Measurements from ENCODE around the gene ZNF366.
A peak's percentile ranks its signal among the peaks of the same experiment; 100 is the strongest.

ZNF366 gene

DNA sequence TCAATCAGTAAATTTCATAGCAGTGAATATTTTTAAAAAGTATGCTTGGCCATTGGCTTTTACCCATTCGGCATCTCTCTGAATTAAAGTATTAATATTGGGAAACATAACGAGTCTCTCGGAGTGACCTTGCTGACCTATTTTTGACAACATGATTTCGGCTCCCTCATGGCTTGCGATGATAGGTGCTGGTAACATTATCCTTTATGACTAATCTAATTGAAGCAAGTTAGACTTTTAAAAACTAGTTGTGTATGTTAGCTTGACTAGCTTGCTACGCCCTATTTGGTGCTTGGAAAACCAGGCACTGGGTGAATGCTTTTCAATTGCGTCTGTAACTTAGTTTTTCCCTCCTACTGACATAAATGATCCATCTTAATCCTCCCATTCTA, 1.1 kb downstream of the ZNF366 start:
- Histone ChIP-seq H3K27ac (ENCODE audit: low read depth, low read length) (no peak overlapping the region), H3K36me3 (ENCODE audit: control insufficient read depth, insufficient read depth, low read length) (no peaks in the 10 kb centered on the region), H3K27me3 (ENCODE audit: control insufficient read depth, insufficient read depth, low read length) (no peaks in the 10 kb centered on the region), H3K9ac (ENCODE audit: low read depth, low read length) (no peak overlapping the region), H3K4me1 (ENCODE audit: control insufficient read depth, insufficient read depth, low read length) (peaks cover 29% of the 10 kb centered on the region), H3K4me3 (ENCODE audit: low read depth, low read length) (no peak overlapping the region), H3K9me3 (ENCODE audit: control insufficient read depth, insufficient read depth, low read length) (no peaks in the 10 kb centered on the region)

DNA sequence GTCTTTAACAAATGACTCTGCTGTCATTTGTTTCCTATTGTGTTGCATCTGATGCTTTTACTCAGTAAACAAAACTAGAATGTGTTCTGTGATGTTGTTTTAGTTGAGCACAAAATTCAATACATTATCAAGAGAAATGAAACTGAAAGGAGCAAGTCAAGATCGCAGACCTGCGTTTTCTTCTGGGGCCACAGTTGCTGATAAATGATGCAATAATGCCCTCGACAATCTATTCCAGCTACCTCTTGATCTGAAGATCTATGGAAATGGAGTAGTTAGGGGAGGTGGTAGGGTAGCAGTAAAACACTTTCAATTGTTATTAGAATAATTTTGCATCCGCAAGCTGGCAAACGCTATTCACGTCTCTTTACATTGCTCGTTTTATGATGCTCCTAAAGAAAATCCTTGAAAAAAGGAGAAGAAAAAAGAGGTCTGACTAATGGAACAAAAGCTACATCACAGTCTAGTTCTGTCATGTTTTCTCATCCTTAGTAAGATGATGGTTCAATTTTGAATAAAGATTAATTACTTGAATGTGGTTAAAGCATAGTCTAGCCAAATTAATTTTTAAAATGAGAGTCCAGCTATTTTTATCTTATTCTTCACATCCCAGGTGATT, 1.6 kb downstream of the ZNF366 start:
- no peak overlapping the region for H3K27ac ChIP-seq (ENCODE audit: low read depth, low read length)
- no peak overlapping the region for H3K4me3 ChIP-seq (ENCODE audit: low read depth, low read length)
- no peaks in the 10 kb centered on the region for H3K9me3 ChIP-seq (ENCODE audit: control insufficient read depth, insufficient read depth, low read length)
- H3K4me1 ChIP-seq (ENCODE audit: control insufficient read depth, insufficient read depth, low read length): peaks cover 34% of the 10 kb centered on the region
- H3K9ac ChIP-seq (ENCODE audit: low read depth, low read length): peak overlapping the region; percentile 2; the same call in 1 of the 2 replicates
- H3K27me3 ChIP-seq (ENCODE audit: control insufficient read depth, insufficient read depth, low read length): no peaks in the 10 kb centered on the region
- H3K36me3 ChIP-seq (ENCODE audit: control insufficient read depth, insufficient read depth, low read length): no peaks in the 10 kb centered on the region

DNA sequence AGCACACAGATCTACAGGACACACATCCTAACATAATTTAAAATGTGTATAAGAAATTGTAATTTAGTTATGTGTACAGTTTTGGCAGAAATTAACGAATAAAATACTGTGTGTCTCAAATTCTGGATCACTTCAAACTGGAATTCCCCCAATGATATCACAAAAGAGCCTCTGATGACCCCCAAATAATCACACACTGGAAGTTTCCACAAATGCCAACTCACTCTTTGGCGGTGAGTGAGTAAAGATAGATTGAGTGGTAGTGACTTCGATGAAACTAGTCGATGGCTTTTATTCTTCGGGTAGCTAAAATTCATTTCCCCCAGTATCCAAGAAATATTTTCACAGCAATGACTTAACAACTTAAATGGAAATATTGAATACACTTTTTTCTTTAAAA, 2.2 kb downstream of the ZNF366 start:
- Histone ChIP-seq H3K4me3 (ENCODE audit: low read depth, low read length) (no peak overlapping the region), H3K27ac (ENCODE audit: low read depth, low read length) (no peak overlapping the region), H3K36me3 (ENCODE audit: control insufficient read depth, insufficient read depth, low read length) (no peaks in the 10 kb centered on the region), H3K4me1 (ENCODE audit: control insufficient read depth, insufficient read depth, low read length) (peaks cover 34% of the 10 kb centered on the region), H3K9ac (ENCODE audit: low read depth, low read length) (no peak overlapping the region; the same call in 1 of the 2 replicates), H3K27me3 (ENCODE audit: control insufficient read depth, insufficient read depth, low read length) (no peaks in the 10 kb centered on the region), H3K9me3 (ENCODE audit: control insufficient read depth, insufficient read depth, low read length) (no peaks in the 10 kb centered on the region)

DNA sequence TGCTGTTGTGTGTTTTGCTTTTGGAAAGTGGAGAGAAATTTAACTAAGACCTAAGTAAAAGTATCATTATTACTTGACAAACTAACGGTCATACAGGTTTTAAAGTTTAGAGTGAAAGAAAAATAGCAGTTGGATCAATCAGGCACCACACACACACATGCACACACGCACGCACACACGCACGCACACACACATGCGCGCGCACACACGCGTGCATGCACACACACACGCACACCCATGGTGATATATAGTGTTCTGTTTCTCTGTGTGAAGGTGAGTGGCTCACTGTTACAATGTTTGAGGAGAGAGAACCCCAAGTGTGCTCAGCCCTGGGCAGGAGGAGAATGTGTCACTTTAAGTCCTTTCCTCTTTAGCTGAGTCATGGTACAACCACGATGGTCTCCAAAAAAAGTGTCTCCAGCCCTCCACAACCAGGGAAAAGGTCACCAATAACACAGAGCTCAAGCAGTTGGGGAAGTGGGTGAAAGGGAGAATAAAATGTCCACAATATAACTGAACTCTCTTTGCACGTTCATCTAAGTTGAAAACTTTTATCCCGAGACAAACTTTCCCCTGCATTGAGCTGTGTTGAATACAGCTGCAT, 3.2 kb downstream of the ZNF366 start:
- peaks cover 36% of the 10 kb centered on the region for H3K4me1 ChIP-seq (ENCODE audit: control insufficient read depth, insufficient read depth, low read length)
- H3K9ac ChIP-seq (ENCODE audit: low read depth, low read length): no peak overlapping the region
- no peaks in the 10 kb centered on the region for H3K36me3 ChIP-seq (ENCODE audit: control insufficient read depth, insufficient read depth, low read length)
- no peak overlapping the region for H3K4me3 ChIP-seq (ENCODE audit: low read depth, low read length)
- no peaks in the 10 kb centered on the region for H3K27me3 ChIP-seq (ENCODE audit: control insufficient read depth, insufficient read depth, low read length)
- H3K9me3 ChIP-seq (ENCODE audit: control insufficient read depth, insufficient read depth, low read length): no peaks in the 10 kb centered on the region
- no peak overlapping the region for H3K27ac ChIP-seq (ENCODE audit: low read depth, low read length)

DNA sequence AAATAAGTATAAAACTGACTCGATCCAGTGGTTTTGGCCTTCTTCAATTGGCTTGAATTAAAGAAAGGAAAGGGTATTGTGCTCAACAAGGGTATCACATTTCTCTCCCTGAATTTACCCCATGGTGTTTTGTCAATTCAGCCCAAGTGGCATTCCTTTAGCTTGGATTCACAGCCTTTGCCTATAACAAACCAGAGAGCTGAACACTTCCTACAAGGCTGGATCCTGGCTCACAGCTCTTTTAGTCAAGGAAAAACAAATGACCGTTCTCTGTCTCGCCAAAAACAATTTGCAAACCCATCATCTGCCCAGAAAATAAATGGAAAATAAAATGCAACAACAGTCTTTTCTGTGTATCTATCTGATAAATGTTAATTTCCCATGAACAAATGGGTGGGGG, 5.7 kb downstream of the ZNF366 start:
- H3K4me3 ChIP-seq (ENCODE audit: low read depth, low read length): no peak overlapping the region

DNA sequence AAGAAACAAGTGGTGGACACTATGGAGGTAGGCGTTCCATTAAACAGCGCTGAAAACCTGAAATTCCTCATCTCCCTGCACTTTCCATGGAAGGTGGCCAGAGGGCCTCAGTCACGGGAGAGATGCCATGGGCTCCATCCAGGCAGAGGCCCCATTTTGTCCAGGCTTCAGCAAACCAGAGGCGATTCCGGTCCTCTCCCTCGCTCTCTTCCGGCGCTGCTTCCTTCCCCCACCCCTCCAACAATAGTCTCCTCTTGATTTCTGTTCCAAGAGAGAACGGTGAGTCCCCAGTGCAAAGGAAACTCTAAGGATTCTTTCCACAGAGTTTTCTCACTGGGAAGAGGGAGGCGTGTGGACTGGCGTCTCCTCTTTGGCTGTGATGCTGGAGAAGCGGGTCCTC, 7.5 kb downstream of the ZNF366 start:
- Histone ChIP-seq H3K27me3 (ENCODE audit: control insufficient read depth, insufficient read depth, low read length) (no peaks in the 10 kb centered on the region), H3K4me3 (ENCODE audit: low read depth, low read length) (no peak overlapping the region), H3K9me3 (ENCODE audit: control insufficient read depth, insufficient read depth, low read length) (no peaks in the 10 kb centered on the region), H3K4me1 (ENCODE audit: control insufficient read depth, insufficient read depth, low read length) (peaks cover 39% of the 10 kb centered on the region), H3K27ac (ENCODE audit: low read depth, low read length) (no peak overlapping the region), H3K36me3 (ENCODE audit: control insufficient read depth, insufficient read depth, low read length) (no peaks in the 10 kb centered on the region), H3K9ac (ENCODE audit: low read depth, low read length) (no peak overlapping the region)

More for the DNA sequence above, 5.7 kb downstream of the ZNF366 start:
- H3K36me3 ChIP-seq (ENCODE audit: control insufficient read depth, insufficient read depth, low read length): no peaks in the 10 kb centered on the region
- H3K27ac ChIP-seq (ENCODE audit: low read depth, low read length): no peak overlapping the region
- H3K27me3 ChIP-seq (ENCODE audit: control insufficient read depth, insufficient read depth, low read length): no peaks in the 10 kb centered on the region
- no peak overlapping the region for H3K9ac ChIP-seq (ENCODE audit: low read depth, low read length)
- H3K4me1 ChIP-seq (ENCODE audit: control insufficient read depth, insufficient read depth, low read length): peaks cover 53% of the 10 kb centered on the region
- no peaks in the 10 kb centered on the region for H3K9me3 ChIP-seq (ENCODE audit: control insufficient read depth, insufficient read depth, low read length)

DNA sequence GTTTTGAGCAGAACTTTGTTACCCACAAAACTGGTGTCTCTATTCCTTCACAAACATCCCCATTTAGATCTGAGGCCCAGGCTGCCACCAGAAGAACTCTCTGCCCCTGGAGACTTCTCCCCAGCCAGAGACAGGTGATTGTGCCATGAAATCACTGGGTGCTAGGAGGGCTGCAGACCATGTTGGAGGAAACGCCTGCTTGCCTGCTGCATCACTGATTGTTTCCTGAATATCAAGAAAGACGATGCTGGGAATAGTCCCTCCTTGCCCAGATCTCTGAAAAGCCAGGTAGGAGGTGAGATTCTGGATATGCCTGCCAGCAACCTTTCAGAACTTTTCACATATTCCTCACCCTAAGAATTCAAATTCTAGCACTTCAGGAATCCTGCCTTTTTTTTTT, 8.1 kb downstream of the ZNF366 start:
- H3K27ac ChIP-seq (ENCODE audit: low read depth, low read length): no peak overlapping the region
- H3K4me3 ChIP-seq (ENCODE audit: low read depth, low read length): no peak overlapping the region
- no peak overlapping the region for H3K9ac ChIP-seq (ENCODE audit: low read depth, low read length)
- no peaks in the 10 kb centered on the region for H3K36me3 ChIP-seq (ENCODE audit: control insufficient read depth, insufficient read depth, low read length)
- H3K4me1 ChIP-seq (ENCODE audit: control insufficient read depth, insufficient read depth, low read length): peaks cover 35% of the 10 kb centered on the region
- H3K9me3 ChIP-seq (ENCODE audit: control insufficient read depth, insufficient read depth, low read length): no peaks in the 10 kb centered on the region
- no peaks in the 10 kb centered on the region for H3K27me3 ChIP-seq (ENCODE audit: control insufficient read depth, insufficient read depth, low read length)

DNA sequence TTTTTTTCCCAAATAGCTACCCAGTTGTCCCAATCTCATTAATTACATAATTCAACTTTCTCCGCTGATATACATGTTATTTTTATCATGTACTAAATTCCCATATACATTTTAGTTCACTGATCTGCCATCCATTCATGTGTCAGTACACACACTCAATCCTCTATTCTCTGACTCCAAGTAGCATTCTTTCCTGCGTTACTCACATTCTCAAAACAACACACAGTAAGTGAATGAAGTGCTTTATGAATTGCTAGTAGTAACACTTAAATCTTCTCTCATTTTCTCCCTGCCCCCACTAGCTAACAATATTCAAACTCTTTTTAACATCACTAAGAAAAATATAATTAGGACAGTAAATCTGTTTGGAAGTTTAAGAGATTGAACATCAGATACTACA, 8.9 kb downstream of the ZNF366 start:
- Histone ChIP-seq H3K36me3 (ENCODE audit: control insufficient read depth, insufficient read depth, low read length) (no peaks in the 10 kb centered on the region), H3K9me3 (ENCODE audit: control insufficient read depth, insufficient read depth, low read length) (no peaks in the 10 kb centered on the region), H3K4me3 (ENCODE audit: low read depth, low read length) (no peak overlapping the region), H3K9ac (ENCODE audit: low read depth, low read length) (no peak overlapping the region), H3K27me3 (ENCODE audit: control insufficient read depth, insufficient read depth, low read length) (no peaks in the 10 kb centered on the region), H3K4me1 (ENCODE audit: control insufficient read depth, insufficient read depth, low read length) (peaks cover 32% of the 10 kb centered on the region), H3K27ac (ENCODE audit: low read depth, low read length) (no peak overlapping the region)

DNA sequence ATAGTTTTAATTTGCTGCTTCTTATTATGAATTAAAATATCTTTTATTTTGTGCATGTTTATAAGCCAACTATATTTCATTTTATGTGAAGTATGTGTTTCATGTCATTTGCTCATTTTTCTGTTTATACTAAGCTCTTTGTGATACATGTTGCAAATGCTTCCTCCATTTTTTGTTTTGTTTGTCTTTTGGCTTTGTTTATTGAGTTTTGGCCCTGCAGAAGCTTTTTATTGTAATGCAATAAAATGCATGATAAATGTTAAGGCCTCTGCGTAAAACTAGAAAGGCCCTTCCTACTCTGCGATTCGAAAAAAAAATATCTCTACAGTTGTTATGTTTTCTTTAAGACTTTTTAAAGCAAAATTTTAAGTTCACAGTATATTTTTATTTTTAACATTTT, 9.4 kb downstream of the ZNF366 start:
- Histone ChIP-seq H3K27me3 (ENCODE audit: control insufficient read depth, insufficient read depth, low read length) (no peaks in the 10 kb centered on the region), H3K4me1 (ENCODE audit: control insufficient read depth, insufficient read depth, low read length) (peaks cover 32% of the 10 kb centered on the region), H3K4me3 (ENCODE audit: low read depth, low read length) (no peak overlapping the region), H3K27ac (ENCODE audit: low read depth, low read length) (no peak overlapping the region), H3K36me3 (ENCODE audit: control insufficient read depth, insufficient read depth, low read length) (no peaks in the 10 kb centered on the region), H3K9ac (ENCODE audit: low read depth, low read length) (no peak overlapping the region), H3K9me3 (ENCODE audit: control insufficient read depth, insufficient read depth, low read length) (no peaks in the 10 kb centered on the region)

DNA sequence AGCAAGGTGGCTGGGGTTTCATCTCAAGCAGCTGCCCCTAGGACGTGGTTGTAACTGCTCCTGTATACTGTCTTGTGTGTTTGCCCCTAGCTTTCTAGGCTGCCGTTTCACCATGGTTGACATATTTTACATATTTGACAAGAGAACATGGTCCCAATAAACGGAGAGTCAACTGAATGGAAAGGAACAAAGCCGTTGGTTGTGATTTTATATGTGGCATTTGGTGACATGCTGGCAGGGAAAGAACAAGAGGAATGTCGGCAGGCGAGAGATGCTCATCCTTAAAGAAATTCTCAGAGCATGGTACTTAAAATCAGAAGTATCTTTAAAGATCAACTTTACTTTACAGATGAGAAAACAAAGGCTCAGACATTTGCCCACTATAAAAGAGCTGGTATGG, 11.8 kb downstream of the ZNF366 start:
- H3K9ac ChIP-seq (ENCODE audit: low read depth, low read length): no peak overlapping the region

DNA sequence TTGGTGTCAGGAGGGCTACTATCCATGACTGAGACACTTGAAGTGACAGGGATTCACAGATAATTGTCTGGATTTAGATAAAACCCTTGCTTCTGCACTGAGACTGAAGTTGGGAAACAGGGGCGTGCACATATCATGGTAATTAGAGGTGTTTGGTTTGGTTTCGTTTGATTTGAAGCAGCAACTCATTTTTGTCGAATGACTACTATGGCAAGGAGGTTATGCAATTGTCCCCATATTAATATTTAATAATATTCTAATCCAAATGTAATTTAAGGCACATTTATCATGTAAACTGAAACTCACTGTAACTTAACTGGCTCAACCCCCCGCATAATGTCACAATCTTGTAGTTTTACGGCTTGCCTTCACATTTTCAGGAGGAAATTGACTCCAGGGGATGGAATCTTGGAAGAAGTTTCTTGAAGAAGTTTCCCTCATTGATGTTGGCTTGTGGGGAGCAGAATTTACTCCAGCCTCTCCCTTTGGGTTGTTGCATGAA, 12.5 kb downstream of the ZNF366 start:
- H3K9me3 ChIP-seq (ENCODE audit: control insufficient read depth, insufficient read depth, low read length): no peaks in the 10 kb centered on the region
- no peaks in the 10 kb centered on the region for H3K27me3 ChIP-seq (ENCODE audit: control insufficient read depth, insufficient read depth, low read length)
- H3K27ac ChIP-seq (ENCODE audit: low read depth, low read length): no peak overlapping the region
- H3K4me1 ChIP-seq (ENCODE audit: control insufficient read depth, insufficient read depth, low read length): peaks cover 18% of the 10 kb centered on the region
- no peaks in the 10 kb centered on the region for H3K36me3 ChIP-seq (ENCODE audit: control insufficient read depth, insufficient read depth, low read length)
- H3K9ac ChIP-seq (ENCODE audit: low read depth, low read length): no peak overlapping the region
- no peak overlapping the region for H3K4me3 ChIP-seq (ENCODE audit: low read depth, low read length)

More for the DNA sequence above, 11.8 kb downstream of the ZNF366 start:
- H3K27me3 ChIP-seq (ENCODE audit: control insufficient read depth, insufficient read depth, low read length): no peaks in the 10 kb centered on the region
- H3K36me3 ChIP-seq (ENCODE audit: control insufficient read depth, insufficient read depth, low read length): no peaks in the 10 kb centered on the region
- H3K4me3 ChIP-seq (ENCODE audit: low read depth, low read length): no peak overlapping the region
- H3K4me1 ChIP-seq (ENCODE audit: control insufficient read depth, insufficient read depth, low read length): peaks cover 18% of the 10 kb centered on the region
- H3K9me3 ChIP-seq (ENCODE audit: control insufficient read depth, insufficient read depth, low read length): no peaks in the 10 kb centered on the region
- H3K27ac ChIP-seq (ENCODE audit: low read depth, low read length): no peak overlapping the region
